Inflammatory macrophage treated with lipopolysaccharide for 4 hours (primary cell): ENCODE measurements around the gene ANKFY1.

Source experiments
- DNase-seq: peaks from one replicate; pipeline ENCODE4 v3.0.0-alpha.2; 2020

ANKFY1 gene, protein sequence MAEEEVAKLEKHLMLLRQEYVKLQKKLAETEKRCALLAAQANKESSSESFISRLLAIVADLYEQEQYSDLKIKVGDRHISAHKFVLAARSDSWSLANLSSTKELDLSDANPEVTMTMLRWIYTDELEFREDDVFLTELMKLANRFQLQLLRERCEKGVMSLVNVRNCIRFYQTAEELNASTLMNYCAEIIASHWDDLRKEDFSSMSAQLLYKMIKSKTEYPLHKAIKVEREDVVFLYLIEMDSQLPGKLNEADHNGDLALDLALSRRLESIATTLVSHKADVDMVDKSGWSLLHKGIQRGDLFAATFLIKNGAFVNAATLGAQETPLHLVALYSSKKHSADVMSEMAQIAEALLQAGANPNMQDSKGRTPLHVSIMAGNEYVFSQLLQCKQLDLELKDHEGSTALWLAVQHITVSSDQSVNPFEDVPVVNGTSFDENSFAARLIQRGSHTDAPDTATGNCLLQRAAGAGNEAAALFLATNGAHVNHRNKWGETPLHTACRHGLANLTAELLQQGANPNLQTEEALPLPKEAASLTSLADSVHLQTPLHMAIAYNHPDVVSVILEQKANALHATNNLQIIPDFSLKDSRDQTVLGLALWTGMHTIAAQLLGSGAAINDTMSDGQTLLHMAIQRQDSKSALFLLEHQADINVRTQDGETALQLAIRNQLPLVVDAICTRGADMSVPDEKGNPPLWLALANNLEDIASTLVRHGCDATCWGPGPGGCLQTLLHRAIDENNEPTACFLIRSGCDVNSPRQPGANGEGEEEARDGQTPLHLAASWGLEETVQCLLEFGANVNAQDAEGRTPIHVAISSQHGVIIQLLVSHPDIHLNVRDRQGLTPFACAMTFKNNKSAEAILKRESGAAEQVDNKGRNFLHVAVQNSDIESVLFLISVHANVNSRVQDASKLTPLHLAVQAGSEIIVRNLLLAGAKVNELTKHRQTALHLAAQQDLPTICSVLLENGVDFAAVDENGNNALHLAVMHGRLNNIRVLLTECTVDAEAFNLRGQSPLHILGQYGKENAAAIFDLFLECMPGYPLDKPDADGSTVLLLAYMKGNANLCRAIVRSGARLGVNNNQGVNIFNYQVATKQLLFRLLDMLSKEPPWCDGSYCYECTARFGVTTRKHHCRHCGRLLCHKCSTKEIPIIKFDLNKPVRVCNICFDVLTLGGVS

GRCh38 chr17:4263282-4264215 lies at the start of gene ANKFY1:
Gene ANKFY1, minus strand, starts transcription at chr17:4263979. Its CDS starts 38 bp downstream, at chr17:4263941.
- peak; percentile 96 for DNase-seq

DNA sequence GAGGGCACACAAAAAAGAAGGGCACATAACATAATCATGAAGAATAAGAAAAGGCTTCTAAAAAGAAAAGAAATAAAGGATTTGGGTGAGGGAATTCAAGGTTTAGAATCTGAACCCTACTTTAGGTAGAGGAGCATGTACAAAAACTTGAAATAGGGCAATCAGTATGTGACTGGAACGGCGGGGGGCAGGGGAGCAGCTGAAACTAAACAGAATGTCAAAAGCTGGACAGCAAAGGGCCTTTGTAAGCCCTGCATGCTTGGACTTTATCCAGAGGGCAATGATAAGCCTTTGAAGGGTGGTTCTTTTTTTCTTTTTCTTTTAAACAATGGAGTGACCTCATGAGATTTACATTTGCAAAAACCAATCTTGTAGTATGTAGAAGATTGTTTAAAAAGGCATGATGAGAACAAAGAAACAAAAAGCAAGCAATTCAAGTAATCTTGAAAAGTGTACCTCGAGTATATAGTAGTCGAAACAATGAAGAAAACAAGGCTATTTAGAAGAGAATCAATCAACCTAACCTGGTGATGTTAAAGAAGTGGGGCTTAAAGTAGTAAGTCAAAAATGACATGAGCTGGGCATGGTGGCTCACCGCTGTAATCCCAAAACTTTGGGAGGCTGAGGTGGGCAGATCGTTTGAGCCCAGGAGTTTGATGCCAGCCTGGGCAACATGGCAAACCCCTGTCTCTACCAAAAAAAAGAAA lies 46.7 kb upstream of the ANKFY1 start:
- DNase-seq: no peak

GRCh38 chr17:4309897-4310296 lies 46.1 kb upstream of the ANKFY1 start:
- DNase-seq: no peak

DNA sequence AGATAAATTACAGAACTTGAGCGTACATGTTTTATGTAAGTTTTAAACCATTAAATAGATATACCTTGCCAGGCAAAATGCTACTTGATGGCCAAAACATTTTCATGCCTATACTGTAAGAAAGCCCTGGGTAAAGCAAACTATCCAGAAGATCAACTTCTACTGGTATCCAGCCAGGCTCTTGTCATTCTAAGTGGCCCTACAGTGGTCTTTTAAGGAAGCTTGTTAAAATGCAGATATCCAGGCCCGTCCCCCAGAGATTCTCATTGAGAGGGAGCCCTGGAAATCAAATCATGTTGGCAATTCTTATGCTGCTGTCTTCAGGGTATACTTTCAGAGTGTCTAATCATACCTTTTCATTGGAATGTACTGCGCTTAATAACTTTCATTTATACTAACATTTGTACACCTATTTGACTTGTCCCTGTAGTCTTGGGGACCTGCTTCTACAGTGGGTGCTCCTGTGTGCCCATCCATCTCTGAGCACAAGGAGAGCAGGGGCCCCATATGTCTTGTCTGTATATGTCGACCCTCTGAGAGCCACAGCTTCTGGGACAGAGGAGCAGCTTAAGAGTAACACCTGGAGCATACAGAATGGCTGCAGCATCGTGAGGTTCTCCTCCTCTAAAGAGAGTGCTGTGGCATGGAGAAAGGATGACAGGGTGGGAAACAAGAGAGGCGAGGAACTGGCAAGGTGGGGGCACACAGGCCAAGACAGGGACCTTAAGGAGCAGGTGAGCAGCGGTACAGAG lies 43.6 kb upstream of the ANKFY1 start:
- no peak for DNase-seq

DNA sequence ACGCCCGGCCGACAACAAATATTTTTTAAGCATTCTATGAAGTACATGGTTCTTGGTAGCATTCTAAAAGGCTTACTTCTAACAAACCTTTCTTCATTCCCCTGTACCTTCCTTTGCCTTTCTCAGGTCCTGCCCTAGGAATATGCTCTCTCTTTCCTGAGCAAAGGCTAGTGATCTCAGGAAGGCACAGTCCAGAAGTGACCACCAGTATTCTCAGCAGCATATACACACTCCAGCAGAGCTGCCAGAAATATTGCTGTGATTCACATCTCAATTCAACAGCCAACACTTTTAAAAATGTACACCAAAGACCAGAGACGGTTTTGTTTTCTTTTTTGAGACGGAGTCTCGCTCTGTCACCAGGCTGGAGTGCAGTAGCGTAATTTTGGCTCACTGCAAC lies 41.4 kb upstream of the ANKFY1 start:
- DNase-seq: no peak

DNA sequence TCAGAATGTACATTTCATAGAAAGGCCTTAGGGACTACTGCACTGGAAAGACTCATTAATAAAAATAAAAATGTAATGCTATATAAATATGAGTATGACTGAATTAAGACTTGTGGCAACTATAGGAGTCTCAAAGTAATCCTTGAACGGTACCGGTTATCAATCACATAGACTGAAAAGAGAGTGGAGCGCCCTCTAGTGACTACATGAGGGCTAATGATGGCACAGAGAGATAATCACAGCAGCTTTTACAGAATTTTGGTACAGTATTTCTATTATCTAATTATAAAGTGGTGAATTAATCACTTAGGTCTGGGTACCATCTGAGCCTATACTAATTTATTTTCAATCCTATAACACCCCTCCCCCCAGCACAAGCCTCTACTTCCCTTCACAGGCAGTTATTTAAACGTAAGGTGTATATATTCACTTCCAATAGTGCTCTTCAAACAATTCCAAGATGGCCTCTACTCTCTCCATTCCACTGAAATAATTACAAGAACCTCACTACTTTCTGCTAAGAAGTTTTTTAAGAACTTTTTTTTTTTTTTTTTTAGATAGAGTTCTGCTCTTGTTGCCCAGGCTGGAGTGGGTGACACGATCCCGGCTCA lies 40.7 kb upstream of the ANKFY1 start:
- peak; percentile 56 for DNase-seq

- no peak for DNase-seq
These were observed 37.3 kb upstream of the ANKFY1 start for GRCh38 chr17:4301066-4301465.

DNA sequence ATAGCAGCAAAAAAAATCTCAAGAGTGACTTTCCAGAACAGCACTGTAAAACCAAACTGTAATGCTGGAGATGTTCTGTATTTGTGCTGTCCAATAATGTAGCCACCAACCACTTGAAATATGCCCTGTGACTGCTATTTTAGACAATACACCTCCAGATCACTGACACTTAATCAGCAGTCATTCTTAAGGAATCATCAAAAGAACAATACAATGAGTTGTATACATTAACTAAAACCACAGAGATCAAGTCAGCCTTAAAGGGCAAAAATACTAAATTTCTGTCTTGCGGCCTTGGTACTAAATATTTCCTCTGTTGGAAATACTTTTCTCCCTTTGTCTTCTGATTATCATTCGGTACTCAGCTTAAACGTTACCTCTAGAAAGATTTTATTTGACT lies 33.6 kb upstream of the ANKFY1 start:
- DNase-seq: no peak

DNA sequence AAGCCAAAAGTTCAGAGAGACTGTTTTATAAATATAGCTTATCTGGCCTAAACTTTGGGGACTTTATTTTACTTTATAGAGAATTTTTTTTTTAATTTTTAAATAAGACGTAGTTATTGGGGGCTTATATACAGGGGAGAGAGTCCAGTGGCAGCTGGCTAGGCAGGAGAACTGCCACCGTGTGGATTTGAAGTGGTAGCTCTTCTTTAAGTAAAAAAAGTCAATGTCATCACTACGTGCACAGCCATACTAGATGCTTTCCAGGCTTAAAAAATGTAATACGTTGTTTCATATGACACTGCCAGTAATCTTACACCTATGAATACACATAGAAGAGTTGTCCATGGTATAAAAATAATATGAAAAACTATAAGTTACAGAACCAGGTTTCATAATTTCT lies 31.9 kb upstream of the ANKFY1 start:
- DNase-seq: no peak

DNA sequence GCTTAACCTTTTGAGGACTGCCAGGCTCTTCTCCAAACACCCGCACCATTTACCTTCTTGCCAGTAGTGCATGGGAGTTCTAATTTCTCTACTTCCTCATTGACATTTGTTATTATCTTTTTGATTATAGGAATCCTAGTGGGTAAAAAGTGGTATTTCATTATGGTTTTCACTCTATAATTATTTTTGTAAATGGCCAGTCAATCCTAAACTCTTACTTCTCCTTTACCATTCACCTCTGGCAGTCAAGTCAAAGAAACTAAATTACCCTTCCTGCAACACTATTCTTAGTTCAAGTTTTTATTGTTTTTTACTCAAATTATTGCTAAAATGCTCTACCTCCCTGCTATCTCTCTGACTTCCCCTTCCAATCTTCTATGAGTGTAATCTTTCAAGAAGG lies 29.8 kb upstream of the ANKFY1 start:
- peak; percentile 2 for DNase-seq

- DNase-seq: no peak
These were observed 23.9 kb upstream of the ANKFY1 start for GRCh38 chr17:4287710-4288109.

GRCh38 chr17:4276514-4276913 lies 12.7 kb upstream of the ANKFY1 start:
- DNase-seq: no peak

DNA sequence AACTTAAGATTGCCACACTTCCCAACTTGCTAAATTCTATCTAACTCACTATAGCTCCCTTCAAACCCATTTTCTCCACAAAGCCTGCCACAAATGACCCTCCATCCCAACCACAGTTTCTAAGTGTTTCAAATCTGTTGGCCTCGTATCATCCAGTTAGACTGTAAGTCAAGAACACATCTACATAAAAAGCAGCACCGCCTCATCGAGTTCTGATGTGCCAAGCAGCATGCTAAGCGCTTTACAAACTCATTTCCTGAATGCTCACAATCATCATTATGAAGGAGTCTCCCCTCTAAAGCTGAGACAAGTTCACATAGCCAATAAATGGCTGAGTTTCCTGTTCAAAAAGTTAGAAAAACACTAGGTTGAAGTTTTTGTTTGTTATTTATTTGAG lies 9.2 kb upstream of the ANKFY1 start:
- no peak for DNase-seq

GRCh38 chr17:4272213-4272971 lies 8.6 kb upstream of the ANKFY1 start:
- DNase-seq: no peak

GRCh38 chr17:4270736-4271135 lies 7.0 kb upstream of the ANKFY1 start:
- no peak for DNase-seq

DNA sequence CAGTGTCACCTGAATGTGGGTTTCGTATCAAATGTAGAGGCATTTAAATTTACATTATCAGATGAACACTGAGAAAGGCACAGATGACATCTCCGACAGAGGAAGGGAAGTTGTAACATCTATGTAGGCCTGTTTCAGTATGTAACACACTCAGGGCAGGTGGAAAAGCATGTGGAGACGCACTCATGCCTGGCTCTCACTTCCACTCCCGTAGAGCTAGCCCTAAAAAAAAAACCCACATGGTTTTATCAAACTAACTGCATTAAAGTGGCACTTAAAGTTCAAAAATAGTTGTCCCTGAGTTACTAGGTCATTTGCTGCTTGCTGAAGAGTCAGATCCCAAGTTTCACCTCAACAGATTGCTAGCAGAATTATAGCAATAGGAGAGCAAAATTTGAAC lies 6.1 kb upstream of the ANKFY1 start:
- DNase-seq: no peak

- no peak for DNase-seq
These were observed 3.6 kb upstream of the ANKFY1 start for GRCh38 chr17:4267402-4267801.

GRCh38 chr17:4266550-4266949 lies 2.8 kb upstream of the ANKFY1 start:
- DNase-seq: no peak

- no peak for DNase-seq
These were observed 1.1 kb downstream of the ANKFY1 start for GRCh38 chr17:4262703-4263102.

GRCh38 chr17:4261452-4261851 lies 2.3 kb downstream of the ANKFY1 start:
- no peak for DNase-seq
